ENCODE measurements around the gene DPP10.

- TF ChIP-seq CTCF (IDR thresholded peaks at IDR 0.05; ENCODE audit: borderline replicate concordance, extremely low read depth, low read length, poor library complexity, severe bottlenecking): no peak
- no peak for TF ChIP-seq EZH2 (IDR thresholded peaks at IDR 0.05; ENCODE audit: borderline replicate concordance, low read depth, low read length, severe bottlenecking)
Measured at GRCh38 chr2:114933671-114934241, 491.3 kb downstream of the DPP10 start.

Data from DND-41 (cell line).